Muscle of back (tissue), 13 donors: ENCODE results near the gene MCM8. TPM values are rescaled to one million over a fixed set of nuclear protein-coding genes. Genes with fewer than 3 reads are reported as not detected.
A peak's percentile ranks its signal among the peaks of the same experiment; 100 is the strongest.

Source experiments
- DNase-seq, 3 donors: peaks; one replicate each; pipeline versions ENCODE4 v3.0.0 to v3.0.0-alpha.2; 2013
- long read RNA-seq, 9 donors: transcript quantifications; one replicate each; lab custom pipeline, GENCODE V29; 2026
- polyA plus RNA-seq, 10 donors: library from polyadenylated mRNA; unstranded; fragments of 120-200 nt; gene quantifications; one replicate each; pipeline ENCODE4 v1.2.1, GENCODE V29; 2013; ENCODE audit not compliant: insufficient read length in 10 of 10

Gene MCM8
- 10 to 100 TPM in 4 of 10 donors, 1 to 10 TPM in 6; 6.8 to 11.5 (median 9.3) TPM for polyA plus RNA-seq
- long read RNA-seq, donor 1 = 0 reads
- long read RNA-seq, donor 2 = 0 reads
- long read RNA-seq, donor 3 = 0 reads
- long read RNA-seq, donor 4 = 0 reads
- long read RNA-seq, donor 5 = 0 reads
- long read RNA-seq, donor 6 = 0 reads
- long read RNA-seq, donor 7 = 0 reads
- long read RNA-seq, donor 8 = 0 reads
- long read RNA-seq, donor 9 = 0 reads

GRCh38 chr20:5950271-5951031 is at the start of gene MCM8, which contains the start of gene TRMT6:
Gene MCM8, plus strand, starts transcription at chr20:5950652. Its CDS starts 1,364 bp downstream, at chr20:5952016.
Gene TRMT6, minus strand, starts transcription at chr20:5950533. Its CDS starts 128 bp downstream, at chr20:5950405.
- peak; percentile 96 to 98 (median 96) for DNase-seq

GRCh38 chr20:5900908-5901307 is 49.5 kb upstream of the MCM8 start:
- no peak for DNase-seq

- DNase-seq = no peak
Observed at GRCh38 chr20:5908981-5909380, 41.5 kb upstream of the MCM8 start.

GRCh38 chr20:5910186-5910585 is 40.3 kb upstream of the MCM8 start:
- no peak for DNase-seq

GRCh38 chr20:5913166-5913565 is 37.3 kb upstream of the MCM8 start:
- no peak for DNase-seq

GRCh38 chr20:5914859-5915258 is 35.6 kb upstream of the MCM8 start:
- no peak for DNase-seq

- no peak for DNase-seq
Observed at GRCh38 chr20:5918856-5919625, 31.4 kb upstream of the MCM8 start.

- no peak for DNase-seq
Observed at GRCh38 chr20:5919626-5920544, 30.6 kb upstream of the MCM8 start.

- no peak for DNase-seq
Observed at GRCh38 chr20:5920581-5920980, 29.9 kb upstream of the MCM8 start.

GRCh38 chr20:5923493-5923892 is 27.0 kb upstream of the MCM8 start:
- no peak for DNase-seq

GRCh38 chr20:5925551-5925950 is 24.9 kb upstream of the MCM8 start:
- DNase-seq = no peak

GRCh38 chr20:5927749-5928462 is 22.5 kb upstream of the MCM8 start:
- no peak for DNase-seq

- no peak for DNase-seq
Observed at GRCh38 chr20:5928836-5929715, 21.4 kb upstream of the MCM8 start.

GRCh38 chr20:5931411-5931810 is 19.0 kb upstream of the MCM8 start:
- no peak for DNase-seq

- DNase-seq = no peak
Observed at GRCh38 chr20:5932796-5933195, 17.7 kb upstream of the MCM8 start.

GRCh38 chr20:5933802-5934436 is 16.5 kb upstream of the MCM8 start:
- no peak for DNase-seq

- DNase-seq = no peak
Observed at GRCh38 chr20:5935384-5935783, 15.1 kb upstream of the MCM8 start.

GRCh38 chr20:5936238-5936637 is 14.2 kb upstream of the MCM8 start:
- DNase-seq = no peak

GRCh38 chr20:5938456-5939029 is 11.9 kb upstream of the MCM8 start:
- no peak for DNase-seq
